IPS DF 4.7 (cell line): Measurements from ENCODE around the gene CADM1.

ENCODE experiments used
- DNase-seq: peaks from one replicate; pipeline ENCODE4 v3.0.0-alpha.2; 2013; ENCODE audit warnings: low spot score; ENCODE audit errors: extremely low read depth

The CADM1 gene

DNA sequence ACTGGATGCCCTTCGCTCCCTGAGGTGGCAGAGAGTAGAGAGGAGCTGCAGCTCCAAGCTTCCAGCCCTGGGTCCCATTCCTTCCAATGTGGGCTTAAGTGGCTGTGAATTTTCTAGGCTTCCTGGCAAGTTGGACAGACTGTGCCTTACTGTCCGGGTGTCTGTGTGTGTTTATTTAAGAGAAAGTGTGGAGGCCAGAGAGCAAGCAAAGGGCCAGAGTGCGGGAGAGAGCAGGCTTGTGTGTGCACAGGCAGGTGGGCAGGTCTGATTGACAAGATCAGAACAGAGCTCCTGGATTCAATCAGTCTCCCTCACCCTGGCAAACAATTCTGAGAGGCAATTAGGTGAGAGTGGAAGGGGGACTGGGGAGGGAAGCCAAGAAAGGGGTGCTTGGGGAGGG is 347.0 kb downstream of the CADM1 start:
- no peak for DNase-seq

DNA sequence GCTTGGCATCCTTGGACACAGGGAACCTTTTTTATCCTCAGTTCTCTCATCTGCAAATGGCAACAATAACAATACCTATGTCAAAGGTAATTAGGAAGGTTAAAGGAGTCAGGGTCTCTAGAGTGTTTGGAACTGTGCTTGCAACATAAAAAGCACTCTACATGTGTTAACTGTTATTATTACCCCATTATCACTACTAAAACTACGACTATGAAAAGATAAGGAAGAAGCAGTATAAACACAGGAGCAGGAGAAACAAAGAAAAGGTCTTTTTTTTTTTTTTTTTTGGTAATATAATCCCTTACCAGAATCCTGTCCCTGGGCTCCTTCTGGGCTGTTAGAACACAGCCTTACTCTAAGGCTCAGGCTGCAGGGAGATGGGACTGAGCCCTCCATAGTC is 348.2 kb downstream of the CADM1 start:
- no peak for DNase-seq

DNA sequence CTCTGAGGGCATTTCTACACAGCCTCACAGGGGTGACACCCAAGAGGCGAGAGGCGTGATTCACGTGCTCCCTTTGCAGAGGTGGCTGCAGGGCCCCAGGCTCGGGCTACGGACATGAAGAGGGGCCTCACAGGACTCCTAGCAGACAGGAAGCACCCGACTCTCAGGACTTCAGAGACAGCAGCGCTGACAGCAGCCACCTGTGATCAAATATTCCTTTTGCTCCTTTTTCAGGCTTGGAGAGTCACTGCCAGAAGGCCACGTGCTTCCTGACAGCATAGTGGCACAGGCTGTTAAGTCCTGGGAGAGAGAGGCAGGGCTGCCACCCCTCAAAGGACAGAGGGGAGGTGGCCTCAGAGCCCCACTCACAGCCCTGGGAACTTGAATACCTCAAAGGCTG is 348.9 kb downstream of the CADM1 start:
- DNase-seq: no peak

DNA sequence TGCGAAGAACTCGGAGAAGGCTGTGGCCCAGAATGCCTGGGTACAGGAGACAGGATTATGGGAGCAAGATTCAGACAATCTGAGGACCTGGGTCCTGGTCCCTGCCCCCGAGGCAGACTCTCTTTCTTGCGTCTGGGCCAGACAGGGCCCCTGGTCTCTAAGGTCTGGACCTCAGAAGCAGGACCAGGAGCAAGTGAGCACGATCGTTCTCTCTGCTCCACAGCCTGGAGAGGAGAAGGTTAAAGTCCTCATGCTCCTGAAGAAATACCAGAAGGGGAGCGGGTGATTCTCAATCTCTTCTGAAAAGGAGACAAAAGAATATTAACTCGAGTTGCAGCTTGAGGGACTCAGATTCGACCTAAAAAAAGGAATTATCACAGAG is 349.9 kb downstream of the CADM1 start:
- DNase-seq: no peak

DNA sequence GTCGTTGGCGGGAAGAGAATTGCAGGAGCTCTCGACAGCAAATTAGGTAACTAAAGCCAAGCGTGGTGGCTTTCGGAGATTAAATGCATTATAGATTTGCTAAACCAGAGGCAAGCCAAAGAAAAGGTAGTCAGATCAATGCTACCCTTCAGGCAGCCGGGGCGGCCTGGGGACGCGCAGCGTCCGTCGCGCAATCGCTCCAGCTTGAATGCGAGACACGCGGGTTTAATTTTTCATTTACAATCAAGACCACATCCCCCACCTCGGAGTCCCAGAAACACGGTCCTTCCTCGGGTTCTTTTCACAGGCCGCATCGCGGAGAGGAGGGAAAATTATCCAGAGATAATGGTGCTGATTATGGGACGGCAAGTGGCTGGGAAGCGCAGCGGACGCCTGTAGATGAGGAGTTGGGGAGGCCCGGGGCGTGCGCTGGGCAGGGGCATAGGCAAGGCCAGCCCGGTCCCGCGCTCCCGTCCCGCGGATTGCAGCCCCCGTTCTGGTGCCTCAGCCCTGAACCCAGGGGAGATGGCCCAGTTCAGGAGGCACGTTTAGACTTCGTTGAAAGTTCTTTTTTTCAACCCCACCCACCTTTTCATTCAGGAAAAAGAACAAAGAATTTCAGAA is 350.4 kb downstream of the CADM1 start:
- no peak for DNase-seq

DNA sequence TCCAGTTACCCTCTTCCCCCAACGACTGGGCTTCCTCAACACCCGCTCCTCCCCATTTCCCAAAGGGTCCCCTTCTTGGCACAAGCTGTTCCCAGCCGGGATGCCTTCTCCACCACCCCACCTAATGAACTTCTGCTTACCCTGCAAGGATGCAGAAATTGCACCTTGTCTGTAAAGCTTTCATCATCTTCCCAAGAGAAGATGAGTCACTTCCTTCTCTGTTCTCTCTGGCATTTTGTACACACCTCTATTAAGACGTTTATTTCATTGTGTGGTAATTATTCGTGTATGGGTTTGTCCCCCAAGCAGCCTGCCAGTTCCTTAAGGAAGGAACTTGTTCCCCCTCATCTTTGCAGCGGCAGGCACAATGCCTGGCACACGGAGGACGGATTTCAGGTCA is 351.1 kb downstream of the CADM1 start:
- DNase-seq: no peak

DNA sequence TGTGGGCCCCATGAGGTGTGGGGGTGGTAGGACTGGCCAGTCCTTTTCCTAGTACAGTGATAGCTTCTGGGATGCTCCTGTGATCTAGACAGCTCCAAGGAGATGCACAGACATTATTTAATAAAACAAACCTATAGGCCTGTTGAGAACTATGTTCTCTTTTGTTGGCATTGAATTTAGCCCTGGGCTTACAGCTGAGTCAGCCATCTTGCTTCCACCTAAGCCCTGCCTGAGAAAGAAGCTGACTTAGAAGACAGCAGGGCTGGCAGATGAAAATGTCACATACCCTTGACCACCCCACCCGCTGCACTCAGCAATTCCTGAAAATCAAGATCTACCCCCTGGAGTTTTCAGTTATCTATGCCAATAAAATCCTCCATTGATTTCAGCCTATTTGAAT is 353.2 kb downstream of the CADM1 start:
- DNase-seq: no peak

DNA sequence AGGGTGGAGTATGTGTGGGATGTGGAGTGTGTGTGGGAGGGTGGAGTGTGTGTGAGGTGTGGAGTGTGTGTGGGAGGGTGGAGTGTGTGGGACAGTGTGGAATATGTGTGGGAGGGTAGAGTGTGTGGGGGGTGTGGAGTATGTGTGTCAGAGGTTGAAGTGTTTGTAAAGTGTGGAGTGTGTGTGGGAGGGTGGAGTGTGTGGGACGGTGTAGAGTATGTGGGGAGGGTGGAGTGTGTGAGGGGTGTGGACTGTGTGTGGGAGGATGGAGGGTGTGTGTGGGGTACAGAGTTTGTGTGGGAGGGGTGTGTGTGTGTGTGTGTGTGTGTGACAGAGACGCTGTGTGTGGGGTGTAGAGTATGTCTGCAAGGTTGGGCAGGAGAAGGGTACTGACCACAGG is 355.5 kb downstream of the CADM1 start:
- DNase-seq: no peak

DNA sequence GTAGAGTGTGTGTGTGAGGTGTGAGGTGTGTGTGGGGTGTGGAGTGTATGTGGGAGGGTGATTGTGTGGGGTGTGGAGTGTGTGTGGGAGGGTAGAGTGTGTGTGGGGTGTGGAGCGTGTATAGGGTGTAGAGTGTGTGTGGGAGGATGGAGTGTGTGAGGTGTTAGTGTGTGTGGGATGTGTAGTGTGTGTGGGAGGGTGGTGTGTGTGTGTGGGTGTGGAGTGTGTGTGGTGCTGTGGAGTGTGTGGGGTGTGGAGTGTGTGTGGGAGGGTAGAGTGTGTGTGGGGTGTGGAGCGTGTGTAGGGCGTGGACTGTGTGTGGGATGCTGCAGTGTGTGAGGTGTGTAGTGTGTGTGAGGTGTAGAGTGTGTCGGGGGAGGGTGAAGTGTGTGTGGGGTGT is 356.1 kb downstream of the CADM1 start:
- DNase-seq: no peak

DNA sequence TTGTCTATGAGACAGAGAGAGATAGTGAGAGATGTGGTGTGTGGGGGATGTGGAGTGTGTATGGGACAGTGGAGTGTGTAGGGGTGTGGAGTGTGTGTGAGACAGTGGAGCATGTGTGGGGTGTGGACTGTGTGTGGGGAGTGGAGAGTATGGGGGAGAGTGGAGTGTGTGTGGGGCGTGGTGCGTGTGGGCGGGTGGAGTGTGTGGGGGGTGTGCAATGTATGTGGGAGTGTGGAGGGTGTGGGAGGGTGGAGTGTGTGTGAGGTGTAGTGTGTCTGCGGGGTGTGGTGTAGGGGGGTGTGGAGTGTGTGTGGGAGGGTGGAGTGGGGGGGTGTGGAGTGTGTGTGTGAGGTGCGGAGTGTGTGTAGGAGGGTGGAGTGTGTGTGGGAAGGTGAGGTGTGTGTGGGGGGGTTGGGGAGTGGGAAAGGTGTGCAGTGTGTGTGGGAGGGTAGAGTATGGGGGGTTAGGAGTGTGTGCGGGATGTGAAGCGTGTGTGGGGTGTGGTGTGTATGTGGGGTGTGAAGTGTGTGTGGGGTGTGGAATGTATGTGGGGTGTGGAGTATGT is 356.9 kb downstream of the CADM1 start:
- no peak for DNase-seq

DNA sequence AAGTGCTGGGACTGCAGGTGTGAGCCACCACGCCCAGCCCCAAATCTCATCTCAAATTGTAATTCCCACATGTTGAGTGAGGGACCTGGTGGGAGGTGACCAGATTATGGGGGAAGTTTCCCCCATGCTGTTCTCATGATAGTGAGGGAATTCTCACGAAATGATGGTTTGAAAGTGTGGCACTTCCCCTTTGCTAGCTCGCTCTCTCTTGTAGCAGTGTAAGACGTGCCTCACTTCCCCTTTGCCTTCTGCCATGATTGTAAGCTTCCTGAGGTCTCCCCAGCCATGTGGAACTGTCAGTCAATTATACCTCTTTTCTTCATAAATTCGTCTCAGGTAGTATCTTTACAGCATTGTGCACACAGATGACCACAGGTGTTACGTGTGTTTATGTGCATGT is 357.8 kb downstream of the CADM1 start:
- DNase-seq: no peak

DNA sequence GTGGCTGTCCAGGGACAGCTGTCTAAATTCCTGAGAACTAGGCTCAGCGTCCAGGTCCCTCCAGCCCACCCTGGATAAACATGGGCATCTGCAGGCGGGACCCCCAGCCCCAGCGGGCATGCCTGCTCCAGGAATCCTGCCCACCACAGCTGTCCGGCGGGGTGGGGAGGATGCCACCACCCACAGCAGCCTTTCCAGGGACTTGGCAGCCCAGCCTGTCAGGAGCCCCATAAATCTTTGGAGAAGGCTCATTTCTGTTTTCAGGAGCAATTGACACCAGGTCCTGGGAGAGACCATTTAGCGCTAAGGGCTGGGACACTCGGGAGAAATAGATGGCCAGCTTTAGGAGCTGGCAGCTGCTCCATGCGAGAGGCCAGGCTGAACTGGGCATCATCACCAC is 358.9 kb downstream of the CADM1 start:
- DNase-seq: no peak

DNA sequence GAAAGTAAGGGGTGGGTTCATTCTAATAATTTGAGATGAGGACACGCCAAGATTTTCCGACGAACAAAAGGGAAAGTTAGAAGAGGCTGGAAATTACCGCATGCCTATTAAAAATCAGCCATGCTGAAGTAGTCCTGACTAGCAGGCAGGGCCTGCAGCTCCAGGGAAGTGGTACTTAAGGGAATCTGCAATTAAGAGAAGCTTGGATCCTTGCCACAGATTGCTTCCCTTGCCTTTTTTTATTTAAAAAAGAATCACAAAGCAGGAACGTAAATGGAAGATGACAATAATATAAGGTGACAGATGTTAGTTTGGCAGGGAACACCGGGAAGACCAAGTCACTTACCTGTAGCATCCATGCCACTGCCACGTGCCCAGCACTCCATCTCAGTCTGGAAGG is 359.3 kb downstream of the CADM1 start:
- DNase-seq: no peak

DNA sequence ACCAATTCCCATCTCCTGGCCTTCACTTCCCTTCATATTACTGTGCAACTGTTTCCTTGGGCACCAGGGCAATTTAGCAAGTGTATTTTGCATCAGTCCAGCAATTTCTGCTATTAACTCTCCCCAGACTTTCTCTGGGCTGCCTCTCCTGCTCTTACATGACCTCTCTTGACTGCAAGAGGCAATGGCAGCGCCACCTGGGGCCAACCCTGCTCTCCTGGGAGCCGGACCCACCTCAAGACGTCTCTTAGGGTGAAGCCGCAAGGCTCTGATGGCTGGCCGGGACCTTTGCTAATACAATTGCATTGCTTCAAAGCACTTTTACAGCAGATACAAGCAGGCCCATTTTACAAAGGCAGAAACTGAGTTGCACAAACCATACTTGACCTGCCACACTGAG is 360.2 kb downstream of the CADM1 start:
- DNase-seq: no peak

DNA sequence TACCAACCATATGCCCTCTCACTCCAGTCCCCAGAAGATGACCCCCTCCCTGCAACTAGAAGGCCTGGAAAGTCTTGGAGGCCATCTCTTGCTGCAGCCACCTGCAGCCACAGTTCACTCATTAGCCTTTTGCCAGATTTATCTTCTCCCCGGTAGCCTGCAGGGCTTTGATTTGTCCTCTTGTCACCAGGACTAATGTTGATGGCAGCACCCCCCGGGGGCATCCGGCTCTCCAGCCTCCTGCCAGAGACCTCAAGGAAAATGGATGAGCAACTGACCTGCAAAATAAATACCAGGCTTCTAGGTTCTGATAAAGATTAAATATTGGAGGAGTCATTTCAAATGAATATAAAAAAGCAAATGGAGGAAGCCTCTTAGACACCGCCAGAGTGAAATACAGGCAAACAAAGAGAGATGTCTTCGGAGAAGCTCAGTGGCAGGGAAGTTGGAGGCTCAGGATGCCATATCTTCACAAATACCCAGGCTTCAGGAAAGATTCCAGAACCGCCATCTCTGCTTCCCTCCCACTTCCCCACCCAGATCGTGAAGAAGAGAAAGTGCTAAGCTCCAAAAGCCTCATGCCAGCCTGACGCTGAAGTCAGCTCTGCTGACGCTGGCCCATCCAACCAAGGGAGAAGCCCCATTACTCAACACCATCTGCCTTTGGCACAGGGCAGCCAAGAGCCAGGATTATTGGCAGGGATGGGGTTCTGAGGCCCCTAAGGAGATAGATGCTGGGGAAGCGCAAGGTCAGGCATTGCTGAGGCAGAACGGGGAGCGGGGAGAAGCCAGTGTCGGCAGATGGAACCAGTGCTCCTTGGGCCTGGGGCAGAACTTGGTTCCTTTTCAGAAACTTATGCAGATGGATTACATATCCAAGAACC is 362.7 kb downstream of the CADM1 start:
- DNase-seq: no peak

DNA sequence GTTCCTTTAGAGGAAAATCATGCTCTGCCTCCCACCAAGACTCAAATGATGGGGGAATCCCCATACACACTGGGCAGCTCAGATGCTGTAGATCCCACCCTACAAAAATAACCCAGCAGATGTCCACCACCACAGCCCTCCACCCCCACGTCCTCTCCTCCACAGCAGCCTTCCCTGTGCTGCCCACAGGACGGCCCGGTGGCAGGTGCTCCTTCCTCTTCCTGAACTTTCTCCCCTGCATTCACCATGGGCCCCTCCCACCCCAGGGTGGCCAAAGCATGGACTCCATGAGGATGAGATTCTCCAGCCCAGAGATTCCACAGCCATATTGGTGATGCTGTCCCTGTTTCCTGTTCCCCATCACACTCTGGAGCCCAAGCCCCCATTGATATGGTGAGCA is 368.3 kb downstream of the CADM1 start:
- no peak for DNase-seq

DNA sequence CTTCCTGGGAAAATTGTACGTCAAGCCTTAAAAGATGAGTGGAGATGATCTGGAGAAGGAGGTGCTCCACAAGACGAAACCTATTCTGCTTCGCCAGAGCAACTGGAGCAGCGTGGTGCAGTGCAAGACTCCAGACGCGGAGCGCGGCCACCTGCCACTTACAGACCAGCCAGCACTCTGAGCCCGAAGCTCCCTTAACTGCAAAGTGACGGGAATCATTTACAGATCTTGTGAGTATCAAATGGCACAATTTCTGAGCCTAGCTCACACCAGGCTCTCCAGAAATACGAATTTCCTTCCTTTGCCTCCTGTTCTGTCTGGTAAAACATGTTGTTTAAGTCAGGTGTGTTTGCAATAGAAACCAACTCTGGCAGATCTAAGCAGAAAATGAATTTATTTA is 369.3 kb downstream of the CADM1 start:
- DNase-seq: no peak

DNA sequence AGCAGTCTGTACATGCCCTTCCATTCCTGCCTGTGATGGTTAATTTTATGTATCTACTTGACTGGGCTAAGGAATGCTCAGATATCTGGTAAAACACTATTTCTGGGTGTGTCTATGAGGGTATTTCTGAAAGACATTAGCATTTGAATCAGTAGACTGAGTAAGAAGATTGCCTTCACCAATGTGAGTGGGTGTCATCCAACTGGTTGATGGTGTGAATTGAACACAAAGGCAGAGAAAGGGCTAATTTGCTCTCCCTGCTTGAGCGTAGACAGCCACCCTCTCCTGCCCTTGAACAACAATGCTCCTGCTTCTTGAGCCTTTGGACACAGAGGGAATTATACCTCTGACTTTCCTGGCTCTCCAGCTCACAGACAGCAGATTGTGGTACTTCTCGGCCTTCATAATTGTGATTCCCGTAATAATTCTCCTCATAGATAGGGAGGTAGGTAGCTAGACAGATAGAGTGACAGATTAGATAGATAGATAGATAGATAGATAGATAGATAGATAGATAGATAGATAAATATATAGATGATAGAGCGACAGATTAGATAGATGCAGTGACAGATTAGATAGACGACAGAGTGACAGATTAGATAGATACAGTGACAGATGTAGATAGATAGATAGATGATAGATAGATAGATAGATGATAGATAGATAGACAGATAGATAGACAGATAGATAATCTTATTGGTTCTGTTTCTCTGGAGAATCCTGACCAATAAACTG is 370.6 kb downstream of the CADM1 start:
- no peak for DNase-seq

DNA sequence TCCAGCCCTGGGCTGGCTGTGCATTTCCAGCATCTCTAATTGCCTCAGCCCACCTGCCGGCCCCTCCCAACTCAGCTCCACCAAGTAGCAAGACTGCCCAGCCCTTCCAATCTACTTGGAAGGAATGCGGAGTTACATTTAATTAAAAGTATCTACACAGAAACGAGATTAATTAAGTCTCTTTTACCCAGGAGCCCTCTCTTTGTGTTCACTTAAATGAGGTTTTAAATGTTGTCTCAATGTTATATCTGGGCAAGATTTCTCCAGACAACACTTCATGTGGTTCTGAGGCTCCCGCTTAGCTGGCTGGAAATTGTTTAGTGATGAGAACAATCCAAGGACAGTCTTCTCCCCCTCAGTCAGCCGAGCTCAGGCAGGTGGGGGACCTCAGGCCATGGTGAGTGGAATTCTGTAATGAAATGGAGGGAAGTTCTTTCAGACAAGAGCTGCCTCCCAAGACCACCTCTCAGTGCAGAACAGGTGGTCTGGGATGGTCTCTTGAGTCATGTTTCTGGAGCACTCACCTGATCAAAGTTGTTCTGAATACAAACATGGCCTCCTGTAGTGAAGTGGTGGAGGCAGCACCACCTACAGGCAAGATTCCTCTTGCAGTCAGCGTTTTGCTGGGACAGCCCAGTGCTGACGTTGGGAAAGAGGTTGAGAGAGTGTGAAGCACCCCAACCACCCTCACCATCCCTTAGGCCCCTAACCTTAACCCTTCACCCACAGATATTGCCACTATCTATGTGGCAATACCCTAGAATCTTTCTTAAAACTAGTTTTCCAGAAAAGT is 371.6 kb downstream of the CADM1 start:
- DNase-seq: no peak

DNA sequence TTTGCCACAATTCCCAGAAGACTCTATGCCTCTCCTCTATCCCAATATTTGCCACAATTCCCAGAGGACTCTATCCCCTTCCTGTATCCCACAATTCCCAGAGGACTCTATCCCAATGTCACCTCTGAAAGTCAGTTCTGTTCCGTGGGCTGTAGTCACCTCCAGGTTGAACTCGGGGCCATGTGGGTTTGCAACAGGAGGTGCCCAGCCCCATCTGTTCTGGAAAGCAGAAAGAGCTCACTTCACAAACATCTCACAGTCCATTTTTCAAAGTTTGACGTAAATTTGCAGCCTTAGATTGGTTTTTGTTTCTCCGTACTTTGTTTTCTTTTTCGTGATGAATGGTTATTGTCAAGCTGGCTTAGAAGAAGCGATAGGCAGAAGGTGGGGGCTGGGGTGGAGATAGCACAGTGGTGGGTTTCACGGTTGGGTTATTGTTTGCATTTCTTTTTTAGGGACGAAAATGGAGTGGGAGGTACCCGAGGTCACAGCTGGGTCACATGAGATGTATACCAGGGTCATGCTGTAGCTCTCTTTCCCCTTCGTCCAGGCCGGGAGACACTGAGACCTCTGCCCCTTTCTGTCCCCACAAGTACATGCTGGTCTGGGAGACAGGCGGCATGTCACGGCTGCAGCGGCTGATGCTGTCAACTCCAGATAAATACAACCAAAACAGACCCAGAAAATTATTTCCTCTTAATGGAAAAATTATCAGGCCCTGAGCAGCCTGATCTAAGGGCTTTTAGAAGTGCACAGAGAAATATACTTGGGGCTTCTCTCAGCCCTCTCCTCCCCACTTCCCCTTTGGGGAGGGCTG is 374.5 kb downstream of the CADM1 start:
- DNase-seq: no peak

DNA sequence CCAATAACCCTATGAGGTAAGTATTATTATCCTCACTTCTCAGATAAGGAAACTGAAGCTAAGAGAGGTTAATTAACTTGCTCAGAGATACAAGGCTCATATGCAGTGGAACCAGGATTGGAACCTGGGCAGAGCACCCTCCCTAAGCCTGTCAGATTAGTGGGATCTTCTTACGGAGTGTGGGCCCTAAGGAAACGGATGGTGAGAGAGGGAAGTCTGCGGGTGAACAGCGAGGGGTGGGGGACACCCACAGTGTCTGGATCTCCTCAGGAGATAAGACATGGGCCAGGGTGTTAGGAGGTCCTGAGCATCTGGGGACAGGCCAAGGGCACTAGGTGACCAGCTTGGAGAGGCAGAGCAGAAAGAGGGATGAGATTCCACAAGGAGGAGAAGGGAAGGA is 376.0 kb downstream of the CADM1 start:
- DNase-seq: no peak
